Thymus (tissue), 11 donors: ENCODE results near the gene PVALEF. TPM values are rescaled to one million over a fixed set of nuclear protein-coding genes. Genes with fewer than 3 reads are reported as not detected.

ENCODE experiments used
- DNase-seq, 9 donors: peaks; one replicate each; pipeline ENCODE4 v3.0.0-alpha.2; 2013; ENCODE audit warnings: low spot score in 9 of 9, low read depth in 6 of 9, missing footprints in 1 of 9
- H3K27ac ChIP-seq, 2 donors: one replicate each; pipeline ENCODE4 v1.5.1; 2013; ENCODE audit warnings: control low read depth in 1 of 2, low read depth in 1 of 2, low read length in 1 of 2, mild to moderate bottlenecking in 1 of 2, moderate library complexity in 1 of 2
- H3K27me3 ChIP-seq, 2 donors: one replicate each; pipeline ENCODE4 v1.5.1; 2013; ENCODE audit warnings: low read length in 1 of 2; ENCODE audit not compliant: control insufficient read depth in 2 of 2, insufficient read depth in 1 of 2
- H3K36me3 ChIP-seq, 2 donors: one replicate each; pipeline ENCODE4 v1.5.1; 2013; ENCODE audit warnings: low read length in 1 of 2, mild to moderate bottlenecking in 1 of 2, moderate library complexity in 1 of 2; ENCODE audit not compliant: control insufficient read depth in 2 of 2, insufficient read depth in 2 of 2
- H3K4me1 ChIP-seq, 2 donors: one replicate each; pipeline ENCODE4 v1.5.1; 2013; ENCODE audit warnings: low read length in 2 of 2; ENCODE audit not compliant: control insufficient read depth in 2 of 2, insufficient read depth in 2 of 2
- H3K4me3 ChIP-seq, 2 donors: one replicate each; pipeline ENCODE4 v1.5.1; 2013; ENCODE audit warnings: low read length in 2 of 2, control low read depth in 1 of 2, mild to moderate bottlenecking in 1 of 2
- H3K9me3 ChIP-seq, 2 donors: one replicate each; pipeline ENCODE4 v1.5.1; 2013; ENCODE audit warnings: low read length in 1 of 2, mild to moderate bottlenecking in 1 of 2; ENCODE audit not compliant: control insufficient read depth in 2 of 2, insufficient read depth in 1 of 2
- WGBS: extraction: QIAGEN DNeasy Blood & Tissue Kit; methylation state at CpG from one replicate; pipeline ENCODE4 v1.1.7; 2013; 5-methylcytosine and 5-hydroxymethylcytosine counted together
- polyA plus RNA-seq: library from polyadenylated mRNA; stranded (reverse); fragments of 200-250 nt; gene quantifications from one replicate; pipeline ENCODE4 v1.2.3, GENCODE V29; 2013
- total RNA-seq: library from RNA; stranded (reverse); fragments of 120-200 nt; gene quantifications from one replicate; pipeline ENCODE4 v1.2.4, GENCODE V29; 2013
- donor health status: healthy.

Gene PVALEF
- total and polyA plus RNA-seq, 2 donors: 0.02 TPM; not detected in 1

DNA sequence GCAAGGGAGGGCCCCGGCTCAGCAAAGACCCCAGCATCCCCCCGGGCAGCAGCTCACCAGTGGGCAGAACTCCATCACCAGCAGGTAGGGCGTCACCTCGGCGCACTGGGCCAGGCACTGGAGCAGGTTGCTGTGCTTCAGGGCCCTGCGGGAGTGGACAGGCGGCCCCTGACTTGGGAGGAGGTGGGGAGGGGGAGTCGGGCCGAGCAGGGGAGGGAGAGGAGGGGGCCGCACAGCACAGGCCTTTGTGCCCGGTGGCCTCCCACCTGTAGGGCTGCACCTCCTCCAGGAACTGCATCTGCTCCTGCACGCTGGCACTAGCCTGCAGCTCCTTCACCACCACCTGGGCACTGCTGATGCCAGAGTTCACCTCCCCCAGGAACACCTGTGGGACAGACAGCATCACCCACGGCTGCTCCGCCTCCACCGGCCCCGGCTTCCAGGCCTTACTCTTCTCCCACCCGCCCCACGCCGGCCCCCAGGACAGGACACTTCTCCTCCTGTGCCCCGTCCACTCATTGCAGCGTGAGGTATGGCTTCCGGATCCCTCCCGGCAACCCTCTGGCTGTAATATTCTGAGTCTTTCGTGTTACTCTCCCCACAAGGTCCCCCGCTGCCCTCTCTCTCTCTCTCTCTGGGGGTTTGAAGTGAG, 37.7 kb upstream of the PVALEF start:
- WGBS: 90% methylated on average over 25 of the region's 25 CpGs
- Histone ChIP-seq H3K27me3 (peaks cover 0 to 8% of the 10 kb centered on the region in 2 donors), H3K4me3 (no peak overlapping the region), H3K4me1 (no peaks in the 10 kb centered on the region), H3K36me3 (no peaks in the 10 kb centered on the region), H3K27ac (no peak overlapping the region), H3K9me3 (no peaks in the 10 kb centered on the region)
- DNase-seq: no peak

- peaks cover 0 to 1% of the 10 kb centered on the region in 2 donors for H3K27me3 ChIP-seq
- WGBS: 95% methylated on average over 14 of the region's 14 CpGs
- H3K4me1 ChIP-seq: no peaks in the 10 kb centered on the region
- no peak overlapping the region for H3K4me3 ChIP-seq
- H3K9me3 ChIP-seq: no peaks in the 10 kb centered on the region
- DNase-seq: no peak
- H3K27ac ChIP-seq: no peak overlapping the region
- H3K36me3 ChIP-seq: no peaks in the 10 kb centered on the region
Observed at GRCh38 chr17:81128338-81128737, 37.0 kb upstream of the PVALEF start.

- Histone ChIP-seq H3K27ac (no peak overlapping the region), H3K36me3 (no peaks in the 10 kb centered on the region), H3K9me3 (no peaks in the 10 kb centered on the region), H3K27me3 (no peaks in the 10 kb centered on the region), H3K4me1 (no peaks in the 10 kb centered on the region), H3K4me3 (no peak overlapping the region)
- DNase-seq: no peak
- WGBS: 97% methylated on average over 23 of the region's 23 CpGs
Observed at GRCh38 chr17:81128774-81129173, 36.5 kb upstream of the PVALEF start.

GRCh38 chr17:81129289-81129688, 36.0 kb upstream of the PVALEF start:
- Histone ChIP-seq H3K36me3 (no peaks in the 10 kb centered on the region), H3K27me3 (no peaks in the 10 kb centered on the region), H3K4me1 (no peaks in the 10 kb centered on the region), H3K9me3 (no peaks in the 10 kb centered on the region), H3K4me3 (no peak overlapping the region), H3K27ac (no peak overlapping the region)
- 96% methylated on average over 11 of the region's 11 CpGs for WGBS
- DNase-seq: no peak

DNA sequence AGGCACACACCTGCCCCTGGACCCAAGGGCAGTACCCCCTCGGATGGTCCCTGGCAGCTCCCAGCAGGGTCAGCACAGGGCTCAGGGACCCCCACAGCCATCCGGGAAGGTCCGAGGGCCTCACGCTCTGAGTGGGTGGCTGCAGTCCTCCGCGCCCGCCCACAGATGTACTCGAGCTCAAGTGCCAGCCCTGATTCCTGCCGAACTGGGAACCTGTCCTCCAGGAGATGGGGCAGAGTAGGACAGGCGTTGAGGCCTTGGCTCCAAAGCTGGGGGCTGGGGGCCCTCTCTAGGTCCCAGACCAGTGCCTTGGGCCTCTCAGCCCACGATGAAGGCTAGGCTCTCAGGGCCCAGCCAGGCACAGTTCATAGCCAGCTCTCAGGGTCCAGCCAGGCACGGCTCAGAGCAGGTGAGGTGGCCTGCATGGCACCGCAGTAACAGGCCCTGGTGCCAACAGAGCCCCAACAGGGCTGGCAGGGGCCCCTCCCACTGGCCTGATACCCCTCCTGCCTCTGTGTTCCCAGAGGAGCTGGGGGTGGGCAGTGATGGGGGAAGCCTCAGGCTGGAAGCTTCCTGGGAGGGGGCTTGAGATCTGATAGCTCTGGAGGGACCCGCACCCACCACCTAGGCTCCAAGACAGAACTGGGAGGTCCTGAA, 35.5 kb upstream of the PVALEF start:
- H3K27ac ChIP-seq: no peak overlapping the region

DNA sequence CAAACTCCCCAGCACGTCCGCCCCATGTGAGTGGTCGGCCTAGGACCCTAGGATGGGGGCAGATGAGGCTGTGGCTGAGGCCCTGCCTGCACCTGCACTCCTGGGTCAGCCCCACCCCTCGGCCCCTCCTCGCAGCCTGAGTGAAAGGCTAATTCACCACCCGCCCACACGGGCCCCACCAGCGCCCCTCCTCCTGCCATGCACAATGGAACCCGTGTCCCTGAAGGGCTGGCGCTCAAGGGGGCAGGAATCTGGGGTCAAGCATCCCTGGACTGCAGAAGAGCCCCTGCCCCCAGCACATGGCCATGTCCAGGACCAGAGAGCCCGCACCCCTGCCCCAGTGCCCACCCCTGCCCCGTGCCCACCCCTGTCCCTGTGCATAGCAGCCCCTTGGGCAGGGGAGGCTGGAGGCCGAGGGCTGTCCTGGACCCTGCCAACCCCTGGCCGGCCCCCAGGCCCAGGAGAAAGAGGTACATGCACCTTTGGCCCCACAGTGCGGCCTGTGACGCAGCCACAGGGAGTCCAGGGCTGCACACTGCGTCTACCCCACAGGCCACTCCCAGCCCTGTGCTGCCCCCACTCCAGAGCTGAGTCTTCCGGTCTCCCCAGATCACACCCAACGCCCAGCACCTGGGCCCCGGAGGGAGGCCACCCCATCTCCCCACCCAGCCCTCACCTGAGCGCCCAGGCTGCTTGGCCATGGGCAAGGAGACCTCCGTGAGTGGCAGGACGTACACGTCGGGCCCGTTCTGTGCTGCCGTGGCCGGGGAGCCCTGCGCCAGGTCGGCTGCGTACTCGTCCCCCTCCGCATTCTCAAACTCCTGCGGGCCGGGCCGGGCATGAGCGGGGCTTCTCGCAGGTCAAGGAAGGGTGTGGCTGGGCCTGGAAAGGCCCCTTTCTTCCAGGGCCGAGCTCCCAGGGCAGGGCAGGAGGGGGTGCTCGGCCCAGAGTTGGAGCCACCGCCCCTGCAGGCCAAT, 34.6 kb upstream of the PVALEF start:
- H3K4me1 ChIP-seq: no peaks in the 10 kb centered on the region
- no peak for DNase-seq
- H3K4me3 ChIP-seq: no peak overlapping the region
- WGBS: 97% methylated on average over 41 of the region's 41 CpGs
- no peaks in the 10 kb centered on the region for H3K9me3 ChIP-seq
- no peak overlapping the region for H3K27ac ChIP-seq
- no peaks in the 10 kb centered on the region for H3K36me3 ChIP-seq
- no peaks in the 10 kb centered on the region for H3K27me3 ChIP-seq

More for the DNA sequence above, 35.5 kb upstream of the PVALEF start:
- Histone ChIP-seq H3K36me3 (no peaks in the 10 kb centered on the region), H3K9me3 (no peaks in the 10 kb centered on the region), H3K4me3 (no peak overlapping the region), H3K27me3 (no peaks in the 10 kb centered on the region), H3K4me1 (no peaks in the 10 kb centered on the region)
- no peak for DNase-seq
- 95% methylated on average over 14 of the region's 14 CpGs for WGBS

DNA sequence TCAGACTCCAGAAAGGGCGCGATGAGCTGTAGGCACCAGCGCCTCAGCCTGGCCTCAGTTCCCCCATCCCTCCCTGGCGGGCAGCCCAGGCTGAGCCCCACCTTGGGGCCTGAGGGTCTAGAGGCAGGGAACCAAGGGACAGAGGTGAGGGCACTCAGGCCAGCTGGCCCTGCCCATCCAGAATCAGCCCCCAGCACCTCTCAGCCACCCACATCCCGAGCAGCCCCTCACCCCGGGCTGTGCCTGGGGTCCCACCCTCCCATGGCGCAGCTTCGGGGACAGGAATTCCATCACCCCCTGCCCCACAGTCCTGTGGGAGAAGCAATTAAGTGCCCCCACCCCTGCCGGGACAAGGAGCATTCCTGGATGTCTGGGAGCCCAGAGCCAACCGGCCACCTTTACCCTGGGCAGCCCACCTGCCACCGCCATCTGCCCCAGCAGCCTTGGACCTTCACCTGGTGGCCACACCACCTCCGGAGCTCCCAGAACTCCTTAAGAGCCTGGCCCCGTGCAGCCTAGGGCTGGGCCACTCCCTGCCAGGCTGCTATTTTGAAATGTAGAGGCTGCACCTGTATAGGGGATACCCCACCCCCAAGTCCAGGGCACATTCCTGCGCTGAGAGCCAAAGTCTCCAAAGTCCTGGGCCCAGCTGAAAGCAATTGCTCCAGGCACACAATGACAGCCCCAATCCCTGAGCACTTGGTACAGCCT, 33.7 kb upstream of the PVALEF start:
- no peaks in the 10 kb centered on the region for H3K27me3 ChIP-seq
- H3K27ac ChIP-seq: no peak overlapping the region
- 94% methylated on average over 14 of the region's 14 CpGs for WGBS
- H3K9me3 ChIP-seq: no peaks in the 10 kb centered on the region
- H3K4me3 ChIP-seq: no peak overlapping the region
- H3K4me1 ChIP-seq: no peaks in the 10 kb centered on the region
- H3K36me3 ChIP-seq: no peaks in the 10 kb centered on the region
- DNase-seq: no peak

DNA sequence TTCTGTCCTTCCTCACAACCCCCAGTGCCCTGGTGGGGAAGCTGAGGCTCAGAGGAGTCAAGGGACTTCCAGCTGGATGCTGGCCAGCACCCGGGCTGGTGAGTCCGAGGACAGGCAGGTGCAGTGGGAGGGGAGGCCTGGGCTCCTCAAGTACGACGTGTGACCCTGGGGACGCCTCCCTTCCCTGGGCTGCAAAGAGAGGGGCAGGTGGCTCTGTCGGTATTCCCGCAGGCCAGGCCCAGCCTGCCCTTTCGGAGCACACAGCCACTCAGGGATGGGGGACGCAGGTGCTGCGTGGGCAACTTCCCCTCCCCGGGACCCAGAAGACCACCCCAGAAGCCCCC, 33.1 kb upstream of the PVALEF start:
- H3K4me3 ChIP-seq: no peak overlapping the region
- no peaks in the 10 kb centered on the region for H3K36me3 ChIP-seq
- no peaks in the 10 kb centered on the region for H3K27me3 ChIP-seq
- H3K27ac ChIP-seq: no peak overlapping the region
- no peak for DNase-seq
- no peaks in the 10 kb centered on the region for H3K4me1 ChIP-seq
- peaks cover 0 to under 1% of the 10 kb centered on the region in 2 donors for H3K9me3 ChIP-seq
- WGBS: 79% methylated on average over 11 of the region's 11 CpGs
